Superior temporal gyrus (tissue), 1 donor: ENCODE data around the gene WDHD1.
A peak's percentile ranks its signal among the peaks of the same experiment; 100 is the strongest.
"Not testable (repeated sequence)": the region's sequence is repeated elsewhere in the genome, so short reads cannot be mapped to it uniquely, and the experiment has no call there.

Source experiments
- DNase-seq: peaks from one replicate; pipeline ENCODE4 v3.0.0-alpha.2; 2016; ENCODE audit errors: extremely low spot score

The WDHD1 gene

DNA sequence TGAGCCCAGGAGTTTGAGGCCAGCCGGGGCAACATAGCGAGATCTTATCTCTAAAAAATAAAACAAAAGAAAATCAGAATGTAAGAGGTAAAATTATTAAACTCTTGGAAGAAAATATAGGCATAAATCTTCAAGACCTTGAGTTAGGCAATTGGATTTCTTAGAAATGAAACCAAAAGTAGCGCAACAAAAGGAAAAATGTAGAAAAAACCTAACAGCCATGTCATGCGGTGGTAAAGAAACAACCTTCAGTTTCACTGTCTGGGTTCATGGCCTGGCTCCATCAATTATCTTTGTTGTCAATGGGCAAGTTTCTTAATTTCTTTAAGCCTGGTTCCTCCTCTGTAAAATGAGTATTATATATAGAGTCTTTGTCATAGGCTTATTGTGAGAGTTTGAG, 118.7 kb downstream of the WDHD1 start:
- DNase-seq: no peak

DNA sequence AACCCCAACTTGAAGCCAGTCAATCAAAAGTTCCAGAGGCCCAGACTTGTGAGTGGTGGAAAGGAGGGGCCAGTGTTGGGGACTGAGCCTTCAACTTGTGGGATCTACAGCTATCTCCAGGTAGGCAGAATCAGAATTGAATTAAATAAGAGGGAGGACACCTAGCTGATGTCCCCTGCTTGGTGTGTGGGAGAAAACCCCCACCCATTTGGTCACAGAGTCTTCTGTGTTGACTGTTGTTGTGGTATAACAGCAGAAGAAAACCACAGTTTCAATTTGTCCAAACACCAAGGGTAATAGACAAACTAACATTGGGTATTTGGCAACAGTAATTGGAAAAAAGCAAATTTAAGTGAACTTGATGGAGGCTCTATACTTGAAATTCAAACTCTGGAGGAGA, 120.8 kb downstream of the WDHD1 start:
- DNase-seq: no peak

DNA sequence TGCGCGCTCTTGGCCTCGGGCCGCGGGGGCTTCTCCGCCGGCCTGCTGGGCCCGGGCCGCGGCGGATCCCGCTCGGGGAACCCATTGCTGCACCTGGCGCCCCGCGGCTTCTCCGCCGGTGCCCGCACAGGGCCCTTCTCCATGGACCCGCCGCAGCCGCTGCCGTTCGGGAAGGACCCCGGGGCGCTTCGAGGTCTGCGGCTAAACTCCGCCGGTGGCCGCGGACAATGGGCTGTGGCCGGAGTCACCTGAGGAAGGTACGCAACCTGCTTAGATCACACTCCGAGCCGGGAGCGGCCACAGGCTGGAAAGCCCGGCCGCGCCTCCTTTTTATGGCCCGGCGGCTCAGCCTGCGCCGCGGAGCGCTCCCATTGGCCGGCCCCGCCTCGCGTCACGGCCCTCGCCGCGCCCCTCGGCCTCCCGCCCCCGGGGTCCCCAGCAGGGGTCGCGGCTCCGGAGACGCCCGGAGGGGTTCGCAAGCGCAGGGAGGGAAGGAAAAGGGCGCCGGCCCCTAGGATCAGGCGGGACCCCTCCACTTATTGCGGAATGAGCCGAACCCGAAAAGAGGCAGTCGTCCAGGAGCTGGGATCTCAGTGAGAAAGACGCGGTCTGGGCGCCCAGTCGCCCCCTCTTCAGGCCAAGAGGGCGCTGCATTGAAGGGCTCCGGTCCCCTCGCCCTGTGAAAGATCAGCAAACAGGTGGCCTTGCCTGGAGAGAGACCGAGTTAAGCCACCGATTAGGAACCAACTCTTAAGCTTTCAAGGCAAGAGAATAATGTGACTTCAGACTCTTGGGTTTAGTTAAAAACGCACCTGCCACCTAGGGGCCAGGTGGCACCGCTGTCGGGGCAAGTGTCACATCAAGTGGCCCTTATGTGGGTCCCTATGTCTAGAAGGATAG, 124.1 kb downstream of the WDHD1 start, which contains the start of gene GCH1:
TSS of gene GCH1 (minus strand) at position 306 of the 900 bp plus-strand sequence. CDS start at position 143, 163 bp downstream.
- no peak for DNase-seq

DNA sequence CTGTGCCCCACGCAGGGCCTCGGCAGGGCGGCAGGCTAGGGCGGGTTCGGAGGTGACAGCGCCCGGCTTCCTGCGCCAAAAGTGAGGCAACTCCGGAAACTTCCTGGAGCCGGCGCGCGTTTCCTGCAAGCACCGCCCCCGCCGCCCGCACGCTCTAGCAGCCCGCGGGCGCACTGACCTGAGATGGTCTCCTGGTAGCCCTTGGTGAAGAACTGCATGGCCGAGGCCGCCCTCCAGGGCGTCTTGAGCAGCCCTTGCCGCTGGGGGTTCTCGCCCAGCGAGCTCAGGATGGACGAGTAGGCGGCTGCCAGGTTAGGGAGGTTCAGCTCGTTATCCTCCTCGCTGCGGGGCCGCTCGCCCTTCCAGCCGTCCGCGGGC, 124.8 kb downstream of the WDHD1 start:
- DNase-seq: no peak

DNA sequence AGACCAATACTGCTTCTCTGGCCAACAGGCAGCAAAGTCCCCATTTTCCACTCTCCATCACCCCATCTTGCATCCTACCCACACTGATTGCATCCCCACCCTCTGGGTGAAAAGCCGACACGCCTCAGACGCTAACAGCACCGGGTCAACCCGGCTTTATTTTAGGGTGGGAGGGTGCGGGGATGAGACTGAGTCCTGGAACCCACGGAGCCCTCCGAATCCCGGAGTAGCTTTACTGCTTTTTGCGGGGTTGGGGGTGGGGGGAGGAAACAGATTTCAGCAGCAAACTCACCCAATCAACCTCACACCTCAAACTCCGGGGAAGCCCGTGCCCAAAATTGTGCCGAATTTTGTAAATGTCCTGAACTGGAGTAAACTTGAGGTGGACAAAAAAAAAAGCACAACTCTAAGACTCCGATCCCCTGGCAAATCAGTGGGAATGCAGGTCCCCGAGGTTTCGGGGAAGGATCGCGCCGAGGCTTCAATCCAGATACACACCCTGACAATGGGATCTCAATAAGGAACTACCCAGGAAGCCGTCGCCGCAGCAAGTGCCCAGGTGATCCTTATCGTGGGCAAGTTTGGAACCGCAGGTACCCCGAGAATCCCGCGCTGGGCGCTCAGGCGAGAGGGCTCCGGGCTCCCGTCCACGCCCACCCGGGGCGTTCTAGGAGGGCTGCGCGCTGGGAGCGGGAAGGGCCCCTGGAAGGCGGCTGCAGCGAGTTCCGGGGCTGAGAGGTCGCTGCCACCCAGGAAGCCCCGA, 125.3 kb downstream of the WDHD1 start:
- DNase-seq: no peak

DNA sequence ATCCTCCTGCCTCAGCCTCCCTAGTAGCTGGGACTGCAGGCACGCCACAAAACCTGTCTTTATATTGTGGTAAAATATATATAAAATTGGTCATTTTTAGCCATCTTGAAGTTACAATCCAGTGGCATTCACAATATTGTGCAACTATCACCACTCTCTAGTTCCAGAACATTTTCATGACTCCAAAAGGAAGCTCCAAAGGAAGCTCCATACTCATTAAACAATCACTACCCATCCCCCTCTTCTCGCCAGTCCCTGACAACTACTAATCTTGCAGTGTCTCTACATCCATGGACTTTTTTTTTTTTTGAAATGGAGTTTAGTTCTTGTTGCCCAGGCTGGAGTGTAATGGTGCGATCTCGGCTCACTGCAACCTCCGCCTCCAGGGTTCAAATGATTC, 127.3 kb downstream of the WDHD1 start:
- no peak for DNase-seq

DNA sequence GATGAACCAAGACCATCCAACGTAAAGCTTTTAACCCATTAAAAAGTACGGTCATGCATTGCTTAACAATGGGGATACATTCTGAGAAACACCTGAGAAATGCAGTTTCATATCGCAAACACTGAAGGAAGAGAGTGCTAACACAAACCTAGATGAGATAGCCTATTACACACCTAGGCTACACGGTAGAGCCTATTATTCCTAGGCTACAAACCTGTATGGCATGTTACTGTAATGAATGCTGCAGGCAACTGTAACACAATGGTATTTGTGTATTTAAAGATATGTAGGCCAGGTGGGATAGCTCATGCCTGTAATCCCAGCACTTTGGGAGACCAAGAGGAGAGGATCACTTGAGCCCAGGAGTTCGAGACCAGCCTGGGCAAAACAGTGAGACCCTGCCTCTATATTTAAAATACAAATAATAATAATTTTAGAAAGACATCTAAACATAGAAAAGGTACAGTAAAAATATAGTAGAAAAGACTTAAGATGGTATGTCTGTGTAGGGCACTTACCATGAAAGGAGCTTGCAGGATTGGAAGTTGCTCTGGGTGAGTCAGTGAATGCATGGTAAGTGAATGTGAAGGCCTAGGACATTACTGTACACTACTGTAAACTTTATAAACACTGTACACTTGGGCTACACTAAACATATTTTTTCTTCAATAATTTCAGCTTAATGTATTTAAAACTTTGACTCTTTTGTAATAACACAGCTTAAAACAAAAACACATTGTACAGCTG, 128.9 kb downstream of the WDHD1 start:
- not testable (repeated sequence) for DNase-seq

DNA sequence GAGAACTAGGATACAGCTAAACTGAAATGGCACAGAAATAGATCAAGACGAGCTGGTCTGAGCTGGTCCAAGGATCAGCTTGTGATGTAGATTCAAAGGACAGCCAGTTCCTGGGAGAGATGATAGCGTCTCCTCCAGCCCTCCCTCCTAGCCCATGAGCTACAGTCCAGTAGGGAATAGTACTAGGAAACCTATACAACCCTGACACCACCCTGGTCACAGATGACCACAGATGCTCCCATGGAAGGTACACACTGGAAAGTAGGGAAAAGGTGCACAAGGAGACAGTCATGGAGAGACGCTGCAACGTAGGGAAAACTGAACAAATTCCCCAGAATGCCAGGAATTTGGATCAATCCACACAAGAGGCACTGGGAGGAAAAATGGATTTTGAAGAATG, 131.2 kb downstream of the WDHD1 start:
- DNase-seq: no peak

DNA sequence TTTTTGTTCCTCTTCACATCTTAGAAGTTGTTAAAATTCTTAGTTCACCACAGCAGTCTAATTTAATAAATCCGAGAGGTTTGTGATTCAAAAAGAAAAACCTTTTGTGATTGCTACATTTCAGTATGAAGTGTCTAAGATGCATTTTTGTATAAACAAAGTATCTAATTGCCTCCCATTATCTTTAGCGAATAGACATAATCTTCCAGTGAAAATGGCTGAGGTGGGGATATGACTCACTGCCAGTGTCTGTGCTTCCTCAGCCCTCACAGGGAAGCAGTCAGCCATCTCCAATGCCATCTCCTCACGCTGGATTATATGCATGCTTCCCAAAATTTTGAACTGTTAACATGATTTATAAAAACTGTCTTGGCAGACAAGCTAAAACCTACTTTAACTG, 131.9 kb downstream of the WDHD1 start:
- DNase-seq: no peak

DNA sequence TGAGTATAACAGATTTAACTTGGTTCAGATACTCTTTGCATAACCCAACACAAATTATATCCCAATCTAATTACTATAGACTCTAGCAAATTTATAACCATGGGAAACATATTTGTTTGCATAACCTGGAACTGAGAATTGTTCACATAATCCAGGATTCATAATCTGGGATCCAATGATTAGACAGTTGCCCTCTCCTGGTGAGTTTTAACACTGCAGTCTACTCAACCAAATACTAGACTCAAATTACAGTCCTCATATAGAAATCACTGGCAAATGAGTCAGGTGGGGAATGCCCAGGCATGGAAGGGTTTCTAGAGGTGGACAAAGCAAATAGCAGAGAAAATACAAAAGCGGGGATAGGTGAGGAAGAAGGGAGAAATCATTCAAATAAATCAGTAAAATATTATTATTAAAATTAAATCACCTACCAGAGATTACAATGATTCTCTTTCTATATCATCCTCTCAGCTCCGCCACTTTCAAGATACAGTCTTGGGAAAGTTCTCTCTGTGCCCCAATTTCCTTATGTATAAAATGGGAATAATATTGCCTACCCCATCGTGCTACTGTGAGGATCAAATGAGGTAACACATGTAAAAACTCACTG, 133.6 kb downstream of the WDHD1 start:
- DNase-seq: peak; percentile 69

DNA sequence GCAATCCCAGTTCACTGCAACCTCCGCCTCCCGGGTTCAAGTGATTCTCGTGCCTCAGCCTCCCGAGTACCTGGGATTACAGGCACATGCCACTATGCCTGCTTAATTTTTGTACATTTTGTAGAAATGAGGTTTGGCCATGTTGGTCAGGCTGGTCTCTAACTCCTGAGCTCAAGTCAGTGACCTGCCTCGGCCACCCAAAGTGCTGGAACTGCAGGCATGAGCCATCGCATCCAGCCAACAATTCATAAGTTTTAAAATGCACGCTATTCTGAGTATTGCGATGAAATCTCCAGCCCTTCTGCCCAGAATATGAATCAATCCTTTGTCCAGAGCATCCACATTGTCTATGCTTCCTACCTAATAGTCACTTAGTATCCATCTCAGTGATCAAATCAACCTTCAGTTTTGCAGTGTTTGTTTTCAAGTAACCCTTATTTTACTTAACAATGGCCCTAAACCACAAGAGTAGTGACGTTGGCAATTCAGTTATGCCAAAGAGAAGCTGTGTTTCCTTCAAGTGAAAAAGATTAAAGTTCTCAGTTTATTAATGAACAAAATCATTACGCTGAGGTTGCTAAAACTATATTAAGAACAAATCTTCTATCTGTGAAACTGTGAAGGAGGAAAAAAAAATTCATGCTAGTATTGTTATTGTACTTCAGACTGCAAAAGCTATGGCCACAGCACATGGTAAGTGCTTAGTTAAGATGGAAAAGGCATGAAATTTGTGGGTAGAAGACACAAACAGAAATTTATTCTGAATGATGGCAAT, 135.2 kb downstream of the WDHD1 start:
- no peak for DNase-seq

DNA sequence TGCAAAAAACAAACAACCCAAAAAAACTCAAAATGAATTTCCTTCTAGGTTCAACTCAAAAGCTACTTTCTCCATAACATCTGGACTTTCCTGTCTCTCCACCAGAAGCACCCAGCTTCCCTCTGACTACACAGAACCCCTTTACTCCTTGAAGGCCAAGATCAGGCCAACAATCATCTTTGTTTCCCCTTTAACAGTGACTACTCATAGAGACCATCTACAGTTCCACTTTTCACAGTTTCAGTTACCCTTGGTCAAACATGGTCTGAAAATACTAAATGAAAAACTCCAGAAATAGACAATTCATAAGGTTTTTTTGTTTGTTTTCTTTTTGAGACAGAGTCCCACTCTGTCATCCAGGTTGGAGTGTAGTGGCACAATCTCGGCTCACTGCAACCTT, 136.1 kb downstream of the WDHD1 start:
- DNase-seq: no peak

DNA sequence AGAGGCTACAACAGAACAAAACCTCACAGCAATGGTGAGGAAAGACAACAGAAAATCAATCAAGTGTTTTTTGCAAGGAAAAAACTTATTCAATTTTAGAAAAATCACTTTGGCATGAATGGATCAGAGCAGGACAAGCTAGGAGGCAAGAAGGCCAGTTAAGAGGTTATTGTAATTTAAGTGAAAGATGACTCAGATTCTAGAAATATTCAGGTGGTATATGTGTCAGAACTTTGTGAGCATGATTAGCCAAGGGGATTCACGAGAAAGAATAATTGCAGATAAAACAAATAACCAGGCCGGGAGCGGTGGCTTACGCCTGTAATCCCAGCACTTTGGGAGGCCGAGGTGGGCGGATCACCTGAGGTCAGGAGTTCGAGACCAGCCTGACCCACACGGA, 137.0 kb downstream of the WDHD1 start:
- DNase-seq: no peak
